Measurements from ENCODE around the gene ABCA7. TPM values are rescaled to one million over a fixed set of nuclear protein-coding genes. Genes with fewer than 3 reads are reported as not detected.

ABCA7 gene
- polyA plus RNA-seq, 1 donor, result 27.8 TPM

GRCh38 chr19:1073063-1073955 lies 33.4 kb downstream of the ABCA7 start:
- DNase-seq, result no peak

DNA sequence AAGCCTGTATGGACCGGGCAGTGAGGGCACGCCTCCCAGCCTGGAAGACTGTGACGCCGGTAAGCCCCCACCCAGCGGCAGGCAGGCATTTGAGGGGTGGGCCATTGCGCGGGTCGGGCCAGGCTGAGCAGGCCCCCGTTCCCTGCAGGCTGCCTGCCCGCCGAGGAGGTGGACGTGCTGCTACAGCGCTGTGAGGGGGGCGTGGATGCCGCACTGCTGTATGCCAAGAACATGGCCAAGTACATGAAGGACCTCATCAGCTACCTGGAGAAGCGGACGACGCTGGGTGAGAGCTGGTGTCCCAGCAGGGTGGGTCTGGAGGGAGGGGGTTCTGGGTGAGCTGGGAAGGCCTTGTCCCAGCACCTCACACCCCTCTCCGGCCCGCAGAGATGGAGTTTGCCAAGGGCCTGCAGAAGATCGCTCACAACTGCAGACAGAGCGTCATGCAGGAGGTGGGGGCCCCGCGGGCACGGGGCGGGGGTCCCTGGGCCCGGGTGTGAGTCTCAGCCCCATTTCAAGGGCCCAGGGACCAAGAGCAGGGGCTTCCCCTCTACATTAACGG lies 34.1 kb downstream of the ABCA7 start:
- DNase-seq, result no peak

GRCh38 chr19:1074544-1075283 lies 34.8 kb downstream of the ABCA7 start:
- DNase-seq, result no peak

- no peak for DNase-seq
Measured at GRCh38 chr19:1076046-1076386, 36.1 kb downstream of the ABCA7 start.

GRCh38 chr19:1076951-1077350 lies 37.0 kb downstream of the ABCA7 start:
- no peak for DNase-seq

DNA sequence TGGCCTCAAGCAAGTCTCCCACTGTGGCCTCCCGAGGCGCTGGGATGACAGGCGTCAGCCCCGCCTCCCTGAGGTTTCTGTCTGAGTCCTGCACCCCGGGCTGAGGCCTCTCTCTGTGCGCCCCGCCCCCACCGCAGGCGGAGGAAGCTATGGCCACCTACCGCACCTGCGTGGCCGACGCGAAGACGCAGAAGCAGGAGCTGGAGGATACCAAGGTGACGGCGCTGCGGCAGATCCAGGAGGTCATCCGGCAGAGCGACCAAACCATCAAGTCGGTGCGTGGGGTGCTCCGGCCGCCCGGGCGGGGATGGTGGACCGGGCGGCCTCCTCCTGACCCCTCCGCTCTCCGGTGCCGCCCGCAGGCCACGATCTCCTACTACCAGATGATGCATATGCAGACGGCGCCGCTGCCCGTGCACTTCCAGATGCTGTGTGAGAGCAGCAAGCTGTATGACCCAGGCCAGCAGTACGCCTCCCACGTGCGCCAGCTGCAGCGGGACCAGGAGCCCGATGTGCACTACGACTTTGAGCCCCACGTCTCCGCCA lies 39.7 kb downstream of the ABCA7 start:
- DNase-seq, result no peak

- no peak for DNase-seq
Measured at GRCh38 chr19:1080360-1081161, 40.7 kb downstream of the ABCA7 start.

- no peak for DNase-seq
Measured at GRCh38 chr19:1081301-1082164, 41.6 kb downstream of the ABCA7 start.

GRCh38 chr19:1082165-1082927 lies 42.4 kb downstream of the ABCA7 start:
- DNase-seq, result no peak

DNA sequence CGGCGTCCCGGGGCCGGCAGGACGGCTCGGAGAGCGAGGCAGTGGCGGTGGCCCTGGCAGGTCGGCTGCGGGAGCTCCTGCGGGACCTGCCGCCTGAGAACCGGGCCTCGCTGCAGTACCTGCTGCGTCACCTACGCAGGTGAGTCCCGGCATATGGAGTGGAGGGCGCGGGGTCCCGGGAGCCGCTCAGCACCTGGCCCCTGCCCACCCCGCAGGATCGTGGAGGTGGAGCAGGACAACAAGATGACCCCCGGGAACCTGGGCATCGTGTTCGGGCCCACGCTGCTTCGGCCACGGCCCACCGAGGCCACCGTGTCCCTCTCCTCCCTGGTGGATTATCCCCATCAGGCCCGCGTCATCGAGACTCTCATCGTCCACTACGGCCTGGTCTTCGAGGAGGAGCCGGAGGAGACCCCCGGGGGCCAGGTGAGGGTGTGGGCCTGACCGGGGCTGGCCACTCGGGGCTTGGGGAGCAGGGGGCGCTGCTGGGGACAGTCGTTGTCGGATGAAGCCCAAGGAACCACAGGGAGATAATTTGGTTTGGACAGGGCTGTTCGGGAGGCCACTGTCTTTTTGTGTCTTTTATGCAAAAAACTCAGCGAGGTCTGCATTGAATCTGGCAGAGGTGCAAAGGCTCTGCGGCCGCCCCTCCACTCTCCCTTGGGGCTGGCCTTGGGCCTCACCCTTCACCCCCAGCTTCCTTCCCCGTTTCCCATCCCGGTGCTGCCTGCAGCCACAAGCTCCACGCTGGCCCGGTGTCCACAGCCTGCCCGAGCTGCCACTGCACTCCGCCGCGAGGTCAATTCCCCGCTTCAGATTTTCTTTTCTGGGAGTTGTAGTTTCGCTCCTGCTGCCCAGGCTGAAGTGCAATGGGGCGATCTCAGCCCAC lies 43.3 kb downstream of the ABCA7 start:
- DNase-seq, result no peak

- no peak for DNase-seq
Measured at GRCh38 chr19:1084024-1084868, 44.3 kb downstream of the ABCA7 start.

DNA sequence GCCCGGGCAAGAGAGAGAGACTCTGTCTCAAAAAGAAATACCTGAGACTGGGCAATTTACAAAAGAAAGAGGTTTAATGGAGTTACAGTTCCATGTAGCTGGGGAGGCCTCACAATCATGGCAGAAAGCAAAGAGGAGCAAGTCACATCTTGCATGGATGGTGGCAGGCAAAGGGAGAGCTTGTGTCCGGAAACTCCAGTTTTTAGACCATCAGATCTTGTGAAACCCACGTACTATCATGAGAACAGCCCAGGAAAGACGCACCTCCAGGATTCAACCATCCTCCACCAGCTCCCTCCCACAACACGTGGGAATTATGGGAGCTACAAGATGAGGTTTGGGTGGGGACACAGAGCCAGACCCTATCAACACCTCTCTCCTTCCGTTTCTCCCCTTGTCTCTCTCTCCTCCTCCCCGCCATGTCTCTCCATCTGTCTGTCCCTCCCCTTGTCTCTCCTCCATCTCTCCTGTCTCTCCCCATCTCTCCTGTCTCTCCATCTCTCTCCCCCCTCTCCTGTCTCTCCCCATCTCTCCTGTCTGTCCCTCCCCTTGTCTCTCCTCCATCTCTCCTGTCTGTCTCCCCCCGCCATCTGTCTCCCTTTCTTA lies 45.2 kb downstream of the ABCA7 start:
- DNase-seq, result no peak

GRCh38 chr19:1085676-1086442 lies 46.0 kb downstream of the ABCA7 start:
- DNase-seq, result no peak

DNA sequence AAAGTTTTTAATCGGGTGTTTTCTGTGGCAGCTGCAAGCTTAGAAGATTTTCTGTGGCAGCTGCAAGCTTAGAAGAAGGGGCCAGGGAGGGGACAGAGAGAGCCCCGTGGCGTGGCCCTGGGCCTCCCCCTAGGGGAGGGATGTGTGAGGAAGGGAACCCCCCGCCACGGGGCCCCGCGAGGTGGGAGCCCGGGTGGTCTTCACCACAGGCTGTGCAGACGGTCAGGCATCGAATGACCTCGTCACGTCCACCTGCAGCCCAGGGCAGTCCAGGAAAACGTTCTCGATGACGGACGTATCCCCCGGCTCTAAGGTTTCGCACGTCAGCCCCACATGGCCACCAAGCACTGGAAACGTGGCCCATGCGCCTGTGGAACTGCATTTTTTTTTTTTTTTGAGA lies 46.7 kb downstream of the ABCA7 start:
- no peak for DNase-seq

- DNase-seq, result no peak
Measured at GRCh38 chr19:1087813-1088415, 48.0 kb downstream of the ABCA7 start.

DNA sequence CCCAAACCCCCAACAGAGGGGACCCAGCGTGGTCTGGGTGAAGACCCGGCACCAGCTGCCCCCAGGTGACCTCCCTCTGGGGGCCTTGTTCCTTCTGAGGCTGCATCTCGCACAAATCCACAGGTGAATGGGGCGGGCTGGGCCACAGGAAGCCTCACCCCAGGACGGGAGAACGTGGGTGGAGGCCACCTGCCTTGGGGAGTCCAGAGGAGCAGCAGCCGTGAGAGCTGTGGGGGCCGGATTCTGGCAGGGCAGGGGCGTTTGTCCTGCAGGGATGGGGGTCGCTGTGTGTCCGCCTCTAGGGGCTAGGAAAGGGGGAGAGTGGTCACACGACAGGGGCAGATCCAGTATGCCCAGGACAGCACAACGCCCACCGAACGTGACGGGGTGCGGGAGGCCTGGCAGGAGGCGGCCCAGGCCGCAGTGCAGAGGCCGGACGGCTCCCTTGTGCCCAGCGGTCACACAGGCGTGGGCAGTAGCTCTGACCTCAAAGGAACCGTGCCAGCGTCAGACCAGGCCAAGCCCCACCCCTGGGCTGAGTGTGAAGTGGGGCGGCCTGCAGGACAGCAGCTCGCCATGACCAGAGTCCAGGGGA lies 48.6 kb downstream of the ABCA7 start:
- DNase-seq, result no peak
